Measurements from ENCODE around the gene RASSF8.
A peak's percentile ranks its signal among the peaks of the same experiment; 100 is the strongest.

RASSF8 gene

DNA sequence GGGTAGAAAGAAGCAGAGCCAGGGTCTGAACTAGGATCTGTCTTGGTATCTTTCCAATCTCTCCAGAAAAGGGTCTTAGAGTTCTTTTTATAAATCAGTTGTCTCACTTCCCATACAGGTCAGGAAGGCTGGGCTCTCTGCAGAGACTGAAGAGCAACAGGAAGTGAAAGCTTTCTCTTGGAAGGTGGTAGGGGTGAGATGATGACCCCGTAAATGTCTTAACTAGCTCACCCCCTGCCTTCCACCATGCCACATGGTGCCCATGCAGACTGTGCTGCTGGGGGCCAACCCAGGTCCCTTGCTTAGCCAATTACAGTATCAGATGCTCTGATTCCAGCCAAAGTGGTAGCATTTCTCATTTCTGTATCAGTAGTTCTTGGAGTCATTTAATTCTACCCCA is 17.6 kb upstream of the RASSF8 start:
- Histone ChIP-seq H3K9me3 (ENCODE audit: control insufficient read depth, low read length) (no peaks in the 10 kb centered on the region), H3K36me3 (ENCODE audit: control insufficient read depth, insufficient read depth, low read length) (no peaks in the 10 kb centered on the region), H3K9ac (ENCODE audit: low read length) (no peak overlapping the region), H3K4me1 (ENCODE audit: control insufficient read depth, insufficient read depth, low read length) (no peaks in the 10 kb centered on the region), H3K27me3 (ENCODE audit: control insufficient read depth, insufficient read depth, low read length) (no peaks in the 10 kb centered on the region), H3K4me3 (ENCODE audit: low read length) (no peak overlapping the region)

DNA sequence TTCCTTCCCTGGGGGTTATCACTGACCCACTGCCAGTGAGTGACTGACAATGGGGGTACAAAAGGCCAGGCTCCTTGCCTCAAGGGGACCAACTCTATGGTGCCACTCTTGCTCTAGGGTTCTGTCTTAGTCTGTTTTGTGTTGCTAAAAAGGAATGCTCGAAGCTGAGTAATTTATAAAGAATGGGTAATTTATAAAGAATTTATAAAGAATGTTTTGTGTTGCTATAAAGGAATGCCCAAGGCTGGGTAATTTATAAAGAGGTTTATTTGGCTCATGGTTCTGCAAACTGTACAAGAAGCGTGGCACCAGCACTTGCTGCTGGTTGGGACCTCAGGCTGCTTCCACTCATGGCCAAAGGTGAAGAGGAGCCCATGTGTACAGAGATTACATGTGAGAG is 15.8 kb upstream of the RASSF8 start:
- Histone ChIP-seq H3K9me3 (ENCODE audit: control insufficient read depth, low read length) (no peaks in the 10 kb centered on the region), H3K36me3 (ENCODE audit: control insufficient read depth, insufficient read depth, low read length) (no peaks in the 10 kb centered on the region), H3K4me3 (ENCODE audit: low read length) (no peak overlapping the region), H3K27me3 (ENCODE audit: control insufficient read depth, insufficient read depth, low read length) (no peaks in the 10 kb centered on the region), H3K4me1 (ENCODE audit: control insufficient read depth, insufficient read depth, low read length) (no peaks in the 10 kb centered on the region), H3K9ac (ENCODE audit: low read length) (no peak overlapping the region)

DNA sequence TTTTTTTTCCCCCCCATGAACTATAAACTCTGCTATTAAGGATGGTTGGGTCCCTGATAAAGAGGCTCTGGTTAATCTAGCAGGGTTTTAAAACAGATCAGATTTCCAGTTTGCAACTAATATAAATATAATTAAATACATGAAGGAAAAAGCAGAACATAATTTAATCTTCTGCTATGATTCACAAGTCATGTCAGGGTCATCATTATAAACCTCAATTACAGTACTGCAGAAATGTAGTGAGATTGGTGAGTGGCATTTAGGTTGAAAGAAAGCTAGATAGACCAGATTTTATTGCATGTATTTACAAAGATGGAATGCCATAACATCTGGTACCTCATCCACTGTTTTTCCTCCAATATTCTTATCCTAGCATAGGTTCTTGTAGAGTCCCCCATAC is 14.5 kb upstream of the RASSF8 start:
- Histone ChIP-seq H3K27me3 (ENCODE audit: control insufficient read depth, insufficient read depth, low read length) (no peaks in the 10 kb centered on the region), H3K4me3 (ENCODE audit: low read length) (no peak overlapping the region)

GRCh38 chr12:25949343-25949742 is 9.1 kb upstream of the RASSF8 start:
- H3K27me3 ChIP-seq (ENCODE audit: control insufficient read depth, insufficient read depth, low read length) = no peaks in the 10 kb centered on the region
- no peaks in the 10 kb centered on the region for H3K4me1 ChIP-seq (ENCODE audit: control insufficient read depth, insufficient read depth, low read length)
- no peaks in the 10 kb centered on the region for H3K9me3 ChIP-seq (ENCODE audit: control insufficient read depth, low read length)
- H3K4me3 ChIP-seq (ENCODE audit: low read length) = no peak overlapping the region
- no peaks in the 10 kb centered on the region for H3K36me3 ChIP-seq (ENCODE audit: control insufficient read depth, insufficient read depth, low read length)
- no peak overlapping the region for H3K9ac ChIP-seq (ENCODE audit: low read length)

More for the DNA sequence above, 14.5 kb upstream of the RASSF8 start:
- Histone ChIP-seq H3K9ac (ENCODE audit: low read length) (no peak overlapping the region), H3K36me3 (ENCODE audit: control insufficient read depth, insufficient read depth, low read length) (no peaks in the 10 kb centered on the region), H3K4me1 (ENCODE audit: control insufficient read depth, insufficient read depth, low read length) (no peaks in the 10 kb centered on the region), H3K9me3 (ENCODE audit: control insufficient read depth, low read length) (no peaks in the 10 kb centered on the region)

DNA sequence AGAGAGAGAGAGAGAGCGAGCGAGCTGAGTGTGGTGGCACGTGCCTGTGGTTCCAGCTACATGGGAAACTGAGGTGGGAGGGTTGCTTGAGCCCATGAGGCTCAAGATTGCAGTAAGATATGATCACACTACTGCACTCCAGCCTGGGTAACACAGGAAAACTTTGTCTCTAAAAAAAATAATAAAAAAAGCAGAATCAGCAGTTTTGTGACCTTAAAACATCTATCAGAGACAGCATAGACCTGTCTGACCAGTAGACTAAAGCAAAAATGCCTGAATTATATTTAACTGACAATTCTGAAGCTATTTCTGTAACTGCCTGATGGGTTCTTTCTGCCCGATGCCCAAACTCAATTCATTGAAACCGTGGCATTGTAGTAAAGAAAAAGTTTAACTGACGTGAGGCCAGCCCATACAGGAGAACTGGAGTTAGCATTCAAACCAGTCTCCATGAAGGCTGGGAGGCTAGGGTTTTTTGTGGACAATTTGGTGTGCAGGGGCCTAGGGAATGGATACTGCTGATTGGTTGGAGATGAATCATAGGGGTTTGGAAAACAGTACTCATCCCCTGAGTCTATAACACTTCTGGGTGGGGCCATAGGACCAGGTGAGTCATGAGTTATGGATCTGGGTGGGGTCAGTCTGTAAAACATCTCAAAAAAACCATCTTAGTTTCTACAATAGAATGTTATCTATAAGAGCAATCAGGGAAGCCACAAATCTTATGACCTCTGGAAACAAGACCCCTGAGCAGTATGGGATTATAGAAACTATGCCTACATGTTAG is 8.0 kb upstream of the RASSF8 start:
- Histone ChIP-seq H3K4me1 (ENCODE audit: control insufficient read depth, insufficient read depth, low read length) (no peaks in the 10 kb centered on the region), H3K9ac (ENCODE audit: low read length) (no peak overlapping the region), H3K4me3 (ENCODE audit: low read length) (no peak overlapping the region), H3K9me3 (ENCODE audit: control insufficient read depth, low read length) (no peaks in the 10 kb centered on the region), H3K27me3 (ENCODE audit: control insufficient read depth, insufficient read depth, low read length) (no peaks in the 10 kb centered on the region), H3K36me3 (ENCODE audit: control insufficient read depth, insufficient read depth, low read length) (no peaks in the 10 kb centered on the region)

DNA sequence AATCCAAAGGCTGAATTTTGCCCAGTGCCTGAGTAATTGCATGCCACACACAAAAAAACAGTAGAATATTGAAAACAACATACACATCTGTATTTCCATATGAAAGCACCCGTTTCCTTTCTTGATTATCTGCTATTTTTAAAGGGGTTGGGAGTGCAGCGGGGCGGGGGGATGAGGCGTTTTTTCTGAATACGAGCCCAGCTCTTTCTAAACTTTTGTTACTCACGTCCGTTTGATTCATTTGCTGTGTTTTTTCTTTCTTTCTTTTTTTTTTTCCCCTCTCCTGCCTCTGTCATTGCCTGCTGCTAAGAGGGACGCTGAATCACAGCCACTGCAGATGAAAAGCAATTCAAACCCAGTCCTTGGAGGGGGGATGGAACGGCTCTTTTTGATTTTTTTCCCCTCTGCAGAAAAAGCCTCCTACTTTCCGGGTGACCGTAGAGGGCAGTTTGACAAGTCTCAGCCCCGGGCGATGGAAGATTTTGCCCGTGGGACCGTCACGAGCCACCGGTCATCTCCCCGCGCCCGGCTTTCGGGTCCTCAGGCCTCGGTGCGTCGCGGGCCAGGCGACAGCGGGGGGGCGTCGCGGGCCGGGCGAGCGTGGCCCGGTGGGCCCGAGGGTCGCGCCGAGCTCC is 572 bp upstream of the RASSF8 start:
- Histone ChIP-seq H3K4me1 (ENCODE audit: control insufficient read depth, insufficient read depth, low read length) (no peaks in the 10 kb centered on the region), H3K27me3 (ENCODE audit: control insufficient read depth, insufficient read depth, low read length) (peaks cover 26% of the 10 kb centered on the region), H3K9me3 (ENCODE audit: control insufficient read depth, low read length) (no peaks in the 10 kb centered on the region), H3K9ac (ENCODE audit: low read length) (peak overlapping the region; percentile 70), H3K4me3 (ENCODE audit: low read length) (peak overlapping the region; percentile 14), H3K36me3 (ENCODE audit: control insufficient read depth, insufficient read depth, low read length) (no peaks in the 10 kb centered on the region)

GRCh38 chr12:25959071-25959961 is 834 bp downstream of the RASSF8 start:
- Histone ChIP-seq H3K9me3 (ENCODE audit: control insufficient read depth, low read length) (no peaks in the 10 kb centered on the region), H3K4me1 (ENCODE audit: control insufficient read depth, insufficient read depth, low read length) (no peaks in the 10 kb centered on the region)

DNA sequence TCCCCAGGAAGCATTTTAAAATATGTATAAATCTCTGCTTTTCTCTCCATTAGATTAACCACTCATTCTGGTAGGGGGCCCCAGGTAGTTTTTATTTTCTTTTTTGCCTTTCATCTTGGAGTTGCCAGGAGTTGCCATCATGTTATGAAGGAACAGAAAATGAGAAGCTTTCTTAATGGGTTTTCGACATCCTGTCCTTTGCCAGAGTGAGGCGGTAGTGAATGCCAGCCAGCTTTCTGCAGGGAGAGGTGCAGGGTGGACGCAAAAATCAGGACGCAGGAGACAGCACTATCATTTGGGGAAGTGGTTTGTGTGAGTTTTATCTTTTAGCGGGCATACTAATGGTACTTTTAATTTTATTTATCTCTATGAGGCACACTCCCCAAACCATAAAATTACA is 1.7 kb downstream of the RASSF8 start:
- peak overlapping the region; percentile 68 for H3K9ac ChIP-seq (ENCODE audit: low read length)
- no peaks in the 10 kb centered on the region for H3K4me1 ChIP-seq (ENCODE audit: control insufficient read depth, insufficient read depth, low read length)
- H3K4me3 ChIP-seq (ENCODE audit: low read length) = no peak overlapping the region
- H3K9me3 ChIP-seq (ENCODE audit: control insufficient read depth, low read length) = no peaks in the 10 kb centered on the region
- H3K36me3 ChIP-seq (ENCODE audit: control insufficient read depth, insufficient read depth, low read length) = no peaks in the 10 kb centered on the region
- peaks cover 26% of the 10 kb centered on the region for H3K27me3 ChIP-seq (ENCODE audit: control insufficient read depth, insufficient read depth, low read length)

More at GRCh38 chr12:25959071-25959961, 834 bp downstream of the RASSF8 start:
- H3K27me3 ChIP-seq (ENCODE audit: control insufficient read depth, insufficient read depth, low read length) = peaks cover 26% of the 10 kb centered on the region
- peak overlapping the region; percentile 10 for H3K4me3 ChIP-seq (ENCODE audit: low read length)
- peak overlapping the region; percentile 68 for H3K9ac ChIP-seq (ENCODE audit: low read length)
- H3K36me3 ChIP-seq (ENCODE audit: control insufficient read depth, insufficient read depth, low read length) = no peaks in the 10 kb centered on the region

DNA sequence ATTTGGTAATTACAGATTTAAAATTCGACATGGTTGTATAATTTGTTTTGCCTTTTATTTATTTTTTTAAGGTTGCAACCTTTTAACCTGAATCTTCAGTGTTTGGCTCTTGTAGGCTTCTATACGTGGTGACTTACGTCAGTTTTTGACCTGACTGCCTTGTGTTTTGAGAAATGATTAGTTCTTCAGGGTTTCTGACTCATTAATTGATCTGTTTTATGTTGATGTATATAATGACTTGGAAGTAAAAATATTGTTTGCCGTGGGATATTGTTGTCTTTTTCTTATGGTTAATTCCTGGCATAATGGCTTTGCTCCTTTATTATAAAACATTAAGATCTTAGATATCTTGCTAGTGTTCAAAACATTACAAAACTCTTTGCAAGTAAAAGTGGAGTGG is 2.5 kb downstream of the RASSF8 start:
- Histone ChIP-seq H3K36me3 (ENCODE audit: control insufficient read depth, insufficient read depth, low read length) (no peaks in the 10 kb centered on the region), H3K9me3 (ENCODE audit: control insufficient read depth, low read length) (no peaks in the 10 kb centered on the region), H3K4me3 (ENCODE audit: low read length) (no peak overlapping the region), H3K9ac (ENCODE audit: low read length) (no peak overlapping the region), H3K27me3 (ENCODE audit: control insufficient read depth, insufficient read depth, low read length) (peaks cover 26% of the 10 kb centered on the region), H3K4me1 (ENCODE audit: control insufficient read depth, insufficient read depth, low read length) (no peaks in the 10 kb centered on the region)

DNA sequence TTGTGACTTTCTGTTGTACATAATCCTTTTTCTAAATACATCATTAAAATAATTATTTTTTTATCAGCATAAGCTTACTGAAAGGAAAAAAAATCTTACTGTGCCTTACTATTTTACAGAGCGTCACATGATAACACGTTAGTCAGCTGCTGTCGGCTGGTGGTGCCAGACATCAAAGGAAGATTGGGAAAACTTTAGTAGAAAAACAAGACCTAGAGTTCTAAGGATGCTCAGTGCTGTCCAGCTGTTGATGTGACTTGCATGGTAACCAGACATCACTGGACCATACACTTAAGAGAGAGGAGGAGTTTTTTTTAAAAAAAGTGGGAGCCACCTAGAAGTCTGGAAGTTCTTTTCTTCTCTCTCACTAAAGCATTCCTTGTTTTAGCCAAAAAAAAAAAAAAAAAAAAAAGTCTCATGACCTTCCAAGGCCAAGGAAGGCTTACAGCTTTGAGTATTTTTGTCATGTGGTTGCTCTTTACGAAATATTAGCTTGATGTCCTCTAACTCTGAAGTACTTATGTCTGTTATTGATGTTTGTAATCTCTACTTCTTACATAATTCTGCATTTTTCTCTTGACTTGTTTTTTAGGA is 4.5 kb downstream of the RASSF8 start:
- Histone ChIP-seq H3K4me1 (ENCODE audit: control insufficient read depth, insufficient read depth, low read length) (no peaks in the 10 kb centered on the region), H3K9me3 (ENCODE audit: control insufficient read depth, low read length) (no peaks in the 10 kb centered on the region), H3K36me3 (ENCODE audit: control insufficient read depth, insufficient read depth, low read length) (no peaks in the 10 kb centered on the region), H3K4me3 (ENCODE audit: low read length) (no peak overlapping the region), H3K9ac (ENCODE audit: low read length) (no peak overlapping the region), H3K27me3 (ENCODE audit: control insufficient read depth, insufficient read depth, low read length) (peaks cover 20% of the 10 kb centered on the region)

DNA sequence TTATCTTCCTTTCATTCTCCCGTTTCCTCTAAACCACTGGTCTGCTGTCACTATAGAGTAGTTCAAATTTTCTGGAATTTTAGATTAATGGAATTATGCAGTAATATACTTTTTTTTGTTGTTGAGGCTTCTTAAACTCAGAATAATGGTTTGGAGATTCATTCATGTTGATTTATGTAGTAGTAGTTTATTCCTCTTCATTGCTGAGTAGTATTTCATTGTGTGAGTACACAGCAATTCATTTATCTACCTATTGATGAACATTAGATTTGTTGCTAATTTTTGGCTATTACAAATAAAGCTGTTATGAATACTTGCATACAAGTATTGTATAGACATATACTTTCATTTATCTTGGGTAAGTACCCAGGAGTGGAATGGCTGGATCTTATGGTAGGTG is 7.2 kb downstream of the RASSF8 start:
- H3K27me3 ChIP-seq (ENCODE audit: control insufficient read depth, insufficient read depth, low read length) = peaks cover 3% of the 10 kb centered on the region
- no peaks in the 10 kb centered on the region for H3K4me1 ChIP-seq (ENCODE audit: control insufficient read depth, insufficient read depth, low read length)
- no peak overlapping the region for H3K9ac ChIP-seq (ENCODE audit: low read length)
- H3K4me3 ChIP-seq (ENCODE audit: low read length) = no peak overlapping the region
- no peaks in the 10 kb centered on the region for H3K9me3 ChIP-seq (ENCODE audit: control insufficient read depth, low read length)
- no peaks in the 10 kb centered on the region for H3K36me3 ChIP-seq (ENCODE audit: control insufficient read depth, insufficient read depth, low read length)
